CD4-positive, alpha-beta T cell (primary cell): Measurements from ENCODE around the gene TMIE. TPM values are rescaled to one million over a fixed set of nuclear protein-coding genes. Genes with fewer than 3 reads are reported as not detected.
A peak's percentile ranks its signal among the peaks of the same experiment; 100 is the strongest.

Experiments
- ATAC-seq: fragments of 200-7000 bp; cut with Tn5 transposase; one replicate; pipeline ENCODE4 v1.10.0; 2022; ENCODE audit warnings: mild to moderate bottlenecking; ENCODE audit not compliant: poor library complexity
- CTCF ChIA-PET: fragments of 350-600 bp; sonication (Branson Sonifier 250); formaldehyde crosslinking; loops from one replicate; lab custom pipeline; 2021; ENCODE audit warnings: antibody characterized with exemption, inconsistent platforms; lab: Charles Lee
- POLR2A ChIA-PET: fragments of 350-600 bp; sonication (Branson Sonifier 250); formaldehyde crosslinking; loops from one replicate; lab custom pipeline; 2021; ENCODE audit warnings: antibody characterized with exemption, inconsistent platforms; lab: Charles Lee
- DNase-seq, 14 experiments: peaks; one replicate each; pipeline ENCODE4 v3.0.0-alpha.2; 2013 to 2020; ENCODE audit warnings: mixed read lengths in 2 of 14
- H3K27ac ChIP-seq, 2 donors: one replicate each; pipeline versions ENCODE4 v1.5.1 to v1.7.0; 2013; ENCODE audit warnings: low read length in 2 of 2, low read depth in 1 of 2, mild to moderate bottlenecking in 1 of 2
- H3K27me3 ChIP-seq, 2 experiments: 1 replicate in 1 of 2; 2 replicates in 1 of 2; pipeline versions ENCODE4 v1.6.1 to v1.7.0; 2013; ENCODE audit warnings: low read length in 2 of 2, control low read depth in 1 of 2, mild to moderate bottlenecking in 1 of 2, moderate library complexity in 1 of 2; ENCODE audit not compliant: insufficient read depth in 2 of 2, control insufficient read depth in 1 of 2
- H3K36me3 ChIP-seq: one replicate; pipeline ENCODE4 v1.6.1; 2013; ENCODE audit warnings: low read length, control low read depth; ENCODE audit not compliant: insufficient read depth
- H3K4me1 ChIP-seq: one replicate; pipeline ENCODE4 v1.6.1; 2013; ENCODE audit warnings: low read length, control low read depth; ENCODE audit not compliant: insufficient read depth
- H3K4me3 ChIP-seq: one replicate; pipeline ENCODE4 v1.5.1; 2013; ENCODE audit warnings: mild to moderate bottlenecking, low read length, moderate library complexity
- H3K9me3 ChIP-seq, 2 experiments: 1 replicate in 1 of 2; 2 replicates in 1 of 2; pipeline versions ENCODE4 v1.6.1 to v1.7.0; 2013; ENCODE audit warnings: low read length in 2 of 2, mild to moderate bottlenecking in 2 of 2, control low read depth in 1 of 2, moderate library complexity in 1 of 2; ENCODE audit not compliant: control insufficient read depth in 1 of 2, insufficient read depth in 1 of 2
- H3K27ac Mint-ChIP-seq: one replicate; pipeline ENCODE4 v1.8.0; 2020; ENCODE audit warnings: mixed read lengths
- H3K27me3 Mint-ChIP-seq: one replicate; pipeline ENCODE4 v1.8.0; 2021; ENCODE audit warnings: mixed read lengths
- H3K36me3 Mint-ChIP-seq: one replicate; pipeline ENCODE4 v1.8.0; 2021; ENCODE audit warnings: low read depth, mixed read lengths
- H3K4me1 Mint-ChIP-seq: one replicate; pipeline ENCODE4 v1.8.0; 2021; ENCODE audit warnings: low read depth, mixed read lengths
- H3K4me3 Mint-ChIP-seq: one replicate; pipeline ENCODE4 v1.8.0; 2020; ENCODE audit warnings: mild to moderate bottlenecking, mixed read lengths
- H3K9me3 Mint-ChIP-seq: one replicate; pipeline ENCODE4 v1.8.0; 2020; ENCODE audit warnings: mixed read lengths
- intact Hi-C, 2 experiments: fragments of 100-400 bp; cut with DNase I in 1 of 2; cut with micrococcal nuclease in 1 of 2; formaldehyde crosslinking; loops; one replicate each; pipeline versions ENCODE4 v1.15.1 to v1.9.0; 2023 to 2025; cut with DNase I, micrococcal nuclease
- total RNA-seq, 174 experiments: library from RNA in 2 of 174; stranded (reverse) in 2 of 174; gene quantifications; one replicate each; pipeline ENCODE4 v1.2.3 and lab custom pipeline; 2021 to 2026
- TF ChIP-seq, protein P1 (sequence below): fragments of 200-600 bp; IDR thresholded peaks from one replicate; pipeline ENCODE4 v1.8.0; 2022; ENCODE audit warnings: antibody characterized with exemption, mild to moderate bottlenecking

The TMIE gene
- total RNA-seq, 2 experiments from 2014 or later, result 0.92 to 1.2 TPM

DNA sequence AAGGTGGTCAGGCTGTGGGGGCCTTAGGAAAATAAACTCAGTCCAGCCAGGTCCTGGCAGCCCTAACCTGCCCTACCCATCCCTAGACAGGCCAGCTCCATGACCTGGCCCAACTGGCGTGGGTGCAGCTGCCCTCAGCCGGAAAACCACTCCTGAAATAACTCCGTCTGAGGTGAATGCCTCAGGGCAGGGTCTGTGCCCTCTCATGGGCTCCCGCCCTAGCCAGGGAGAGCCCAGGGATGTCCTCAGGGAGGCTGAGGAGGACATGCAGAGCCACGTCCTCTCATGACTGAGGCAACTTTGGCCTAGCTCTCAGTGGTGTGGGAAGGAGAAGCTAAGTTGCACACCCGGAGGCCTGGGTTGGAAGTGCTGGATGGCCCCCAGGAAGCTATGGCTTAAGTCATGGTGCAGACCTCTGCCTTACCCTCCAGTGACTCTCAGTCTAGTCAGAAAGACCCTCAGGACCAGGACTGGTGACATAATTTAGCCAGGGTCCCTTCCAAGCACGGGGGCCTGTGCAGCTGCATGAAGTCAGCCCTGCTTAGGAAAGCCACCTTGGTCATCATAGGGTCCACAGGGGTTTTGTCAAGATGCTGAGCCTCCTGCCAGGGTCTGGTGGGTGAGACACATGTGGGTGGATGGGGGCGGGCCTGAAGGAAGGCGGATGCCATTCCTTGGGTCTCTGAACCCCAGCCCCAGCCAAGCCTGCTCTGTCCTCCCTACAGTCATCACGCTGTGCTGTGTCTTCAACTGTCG, 7.4 kb downstream of the TMIE start:
- ChIA-PET POLR2A (no interaction called here), CTCF (no interaction called here)
- Histone ChIP-seq H3K4me3 (no peak overlapping the region), H3K27ac (no peak overlapping the region), H3K27me3 (no peaks in the 10 kb centered on the region), H3K4me1 (peaks cover 6% of the 10 kb centered on the region), H3K9me3 (no peaks in the 10 kb centered on the region), H3K36me3 (no peaks in the 10 kb centered on the region)
- DNase-seq (peak in 2 of 14 experiments; percentile 6 to 16), ATAC-seq (no peak)
- Mint-ChIP-seq H3K4me1 (no peaks in the 10 kb centered on the region), H3K27ac (no peak overlapping the region), H3K36me3 (peaks cover 5% of the 10 kb centered on the region), H3K4me3 (no peak overlapping the region), H3K27me3 (no peaks in the 10 kb centered on the region), H3K9me3 (no peaks in the 10 kb centered on the region)
- TF ChIP-seq, protein P1, sequence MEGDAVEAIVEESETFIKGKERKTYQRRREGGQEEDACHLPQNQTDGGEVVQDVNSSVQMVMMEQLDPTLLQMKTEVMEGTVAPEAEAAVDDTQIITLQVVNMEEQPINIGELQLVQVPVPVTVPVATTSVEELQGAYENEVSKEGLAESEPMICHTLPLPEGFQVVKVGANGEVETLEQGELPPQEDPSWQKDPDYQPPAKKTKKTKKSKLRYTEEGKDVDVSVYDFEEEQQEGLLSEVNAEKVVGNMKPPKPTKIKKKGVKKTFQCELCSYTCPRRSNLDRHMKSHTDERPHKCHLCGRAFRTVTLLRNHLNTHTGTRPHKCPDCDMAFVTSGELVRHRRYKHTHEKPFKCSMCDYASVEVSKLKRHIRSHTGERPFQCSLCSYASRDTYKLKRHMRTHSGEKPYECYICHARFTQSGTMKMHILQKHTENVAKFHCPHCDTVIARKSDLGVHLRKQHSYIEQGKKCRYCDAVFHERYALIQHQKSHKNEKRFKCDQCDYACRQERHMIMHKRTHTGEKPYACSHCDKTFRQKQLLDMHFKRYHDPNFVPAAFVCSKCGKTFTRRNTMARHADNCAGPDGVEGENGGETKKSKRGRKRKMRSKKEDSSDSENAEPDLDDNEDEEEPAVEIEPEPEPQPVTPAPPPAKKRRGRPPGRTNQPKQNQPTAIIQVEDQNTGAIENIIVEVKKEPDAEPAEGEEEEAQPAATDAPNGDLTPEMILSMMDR, result no peak
- intact Hi-C loops, result loop anchor here (5.0 to 10.0 kb wide), 3 partner anchors 616 to 1079 kb away; no protein-coding TSS in a partner anchor

DNA sequence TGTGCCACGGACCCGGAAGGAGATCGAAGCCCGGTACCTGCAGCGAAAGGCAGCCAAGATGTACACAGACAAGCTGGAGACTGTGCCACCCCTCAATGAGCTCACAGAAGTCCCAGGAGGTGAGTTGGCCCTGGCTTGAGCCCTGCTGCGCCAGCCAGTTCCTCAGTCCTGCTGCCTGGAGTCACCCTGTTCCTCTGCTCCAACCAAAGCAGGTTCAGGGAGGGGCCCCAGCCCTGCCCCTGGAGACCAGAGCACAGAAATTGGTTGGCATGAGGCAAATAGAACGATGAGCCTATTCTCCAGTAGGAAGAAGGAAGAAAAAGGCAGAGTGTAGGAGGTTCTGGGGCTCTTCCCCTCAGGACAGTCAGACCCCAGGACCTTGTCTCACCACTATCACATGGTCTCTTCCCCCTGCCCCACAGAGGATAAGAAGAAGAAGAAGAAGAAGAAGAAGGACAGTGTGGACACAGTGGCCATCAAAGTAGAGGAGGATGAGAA, 8.0 kb downstream of the TMIE start:
- no peaks in the 10 kb centered on the region for H3K27me3 Mint-ChIP-seq
- intact Hi-C loops, result loop anchor here (5.0 to 10.0 kb wide), 3 partner anchors 616 to 1078 kb away; no protein-coding TSS in a partner anchor
- Histone ChIP-seq H3K4me1 (peaks cover 6% of the 10 kb centered on the region), H3K27ac (no peak overlapping the region), H3K36me3 (no peaks in the 10 kb centered on the region), H3K27me3 (no peaks in the 10 kb centered on the region), H3K4me3 (no peak overlapping the region), H3K9me3 (no peaks in the 10 kb centered on the region)
- ChIA-PET POLR2A (no interaction called here), CTCF (no interaction called here)
- ATAC-seq (no peak), DNase-seq (peak in 1 of 14 experiments; percentile 12)
- no peak overlapping the region for H3K27ac Mint-ChIP-seq
- H3K36me3 Mint-ChIP-seq, result peaks cover 5% of the 10 kb centered on the region
- TF ChIP-seq, protein P1, result no peak
- no peak overlapping the region for H3K4me3 Mint-ChIP-seq
- H3K4me1 Mint-ChIP-seq, result no peaks in the 10 kb centered on the region
- no peaks in the 10 kb centered on the region for H3K9me3 Mint-ChIP-seq

DNA sequence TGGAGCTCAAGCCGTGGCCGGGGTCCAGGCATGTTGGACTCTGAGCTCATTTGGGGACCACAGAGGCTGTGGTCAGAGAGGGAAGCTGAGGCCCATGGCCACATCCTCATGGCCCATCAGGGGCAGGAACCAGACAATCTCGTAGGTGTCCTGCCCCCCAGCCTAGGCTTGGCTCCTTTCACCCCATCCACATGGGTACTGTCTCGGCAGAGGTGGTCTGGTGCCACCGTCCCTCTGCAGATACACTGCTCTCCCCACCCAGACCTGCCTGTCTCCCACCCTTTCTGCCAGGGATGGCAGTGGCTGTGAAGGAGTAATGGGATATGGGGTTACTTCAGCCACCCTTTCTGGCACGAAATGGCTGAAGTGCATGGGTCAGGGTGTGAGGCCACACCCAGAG, 8.5 kb downstream of the TMIE start:
- Histone ChIP-seq H3K27me3 (no peaks in the 10 kb centered on the region), H3K36me3 (no peaks in the 10 kb centered on the region), H3K27ac (no peak overlapping the region), H3K4me3 (no peak overlapping the region), H3K4me1 (peaks cover 6% of the 10 kb centered on the region), H3K9me3 (no peaks in the 10 kb centered on the region)
- ChIA-PET CTCF (no interaction called here), POLR2A (interaction anchor here (0.8 kb wide), 1 partner anchor 171 kb away, joined by 3 read pairs; no protein-coding TSS in a partner anchor)
- Mint-ChIP-seq H3K27ac (no peak overlapping the region), H3K4me1 (no peaks in the 10 kb centered on the region), H3K9me3 (no peaks in the 10 kb centered on the region), H3K4me3 (no peak overlapping the region), H3K36me3 (peaks cover 5% of the 10 kb centered on the region), H3K27me3 (no peaks in the 10 kb centered on the region)
- TF ChIP-seq, protein P1, result no peak
- ATAC-seq (no peak), DNase-seq (peak in 1 of 14 experiments; percentile 16)
- intact Hi-C loops, result loop anchor here (5.0 to 10.0 kb wide), 3 partner anchors 615 to 1078 kb away; no protein-coding TSS in a partner anchor
